HG03571 (cell line): ENCODE results near the gene PNP.
"Not testable (repeated sequence)": the region's sequence is repeated elsewhere in the genome, so short reads cannot be mapped to it uniquely, and the experiment has no call there.

Source experiments
- ATAC-seq: cut with Tn5 transposase; IDR thresholded peaks from one replicate; pipeline ENCODE4 v1.9.1; 2021; ENCODE audit not compliant: unreplicated experiment

The PNP gene

GRCh38 chr14:20489093-20489994 is 20.1 kb downstream of the PNP start:
- ATAC-seq = no peak

DNA sequence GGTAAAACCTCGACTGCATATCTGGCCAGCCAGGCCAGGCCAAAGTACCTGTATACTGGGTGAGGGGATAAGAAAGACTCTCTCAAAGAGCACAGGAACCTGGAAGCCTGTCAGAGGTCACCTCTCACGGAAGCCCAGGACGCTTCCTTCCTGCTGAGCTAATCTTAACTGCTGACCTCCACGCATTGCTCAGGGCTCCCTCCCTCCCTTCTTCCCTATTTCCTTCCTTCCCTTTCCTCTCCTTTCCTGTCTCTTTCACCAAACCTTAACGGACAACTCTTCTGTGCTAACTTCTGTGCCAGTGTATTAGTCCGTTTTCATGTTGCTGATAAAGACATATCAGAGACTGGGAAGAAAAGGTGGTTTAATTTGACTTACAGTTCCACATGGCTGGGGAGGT is 21.4 kb downstream of the PNP start:
- no peak for ATAC-seq

GRCh38 chr14:20492486-20492885 is 23.3 kb downstream of the PNP start:
- ATAC-seq = no peak

DNA sequence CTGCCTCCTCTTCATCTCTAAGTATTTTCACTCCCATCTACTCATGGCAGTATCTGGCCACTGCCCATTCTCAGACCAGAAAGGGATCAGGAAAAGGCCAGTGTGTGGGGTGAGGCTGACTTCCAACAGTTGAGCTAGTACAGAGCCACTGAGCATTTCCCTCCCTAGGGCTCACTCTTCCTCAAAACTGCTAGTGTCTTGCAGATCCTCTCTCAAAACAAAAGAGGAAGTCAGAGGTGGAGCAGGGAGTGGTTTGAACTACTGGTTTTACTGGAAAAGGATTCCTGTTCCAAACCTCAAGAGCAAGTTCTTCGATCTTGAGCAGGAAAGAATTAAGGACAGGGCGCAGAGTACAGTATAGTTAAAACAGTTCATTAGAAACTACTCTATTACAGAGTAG is 24.4 kb downstream of the PNP start:
- ATAC-seq = no peak

GRCh38 chr14:20494935-20495766 is 25.9 kb downstream of the PNP start:
- ATAC-seq = no peak

GRCh38 chr14:20498622-20499021 is 29.4 kb downstream of the PNP start:
- ATAC-seq = no peak

DNA sequence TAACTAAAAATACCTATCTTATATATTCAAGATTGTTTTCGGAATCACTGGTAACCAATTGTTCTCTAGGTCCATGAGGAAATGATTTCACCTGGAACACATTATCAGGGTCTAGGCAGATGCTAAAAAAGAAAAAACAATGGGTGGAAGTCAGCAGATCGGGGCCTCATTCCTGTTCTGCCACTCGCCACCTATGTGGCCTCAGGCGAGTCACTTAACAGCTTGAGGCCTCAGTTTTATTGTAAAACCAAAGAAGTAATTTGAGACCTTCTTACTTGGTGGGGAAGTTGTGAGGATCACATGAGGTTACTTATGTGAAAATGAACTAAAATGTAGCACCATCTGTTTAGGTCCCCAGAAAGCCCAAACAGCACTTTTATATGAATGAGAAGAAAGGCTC is 29.9 kb downstream of the PNP start:
- ATAC-seq = no peak

DNA sequence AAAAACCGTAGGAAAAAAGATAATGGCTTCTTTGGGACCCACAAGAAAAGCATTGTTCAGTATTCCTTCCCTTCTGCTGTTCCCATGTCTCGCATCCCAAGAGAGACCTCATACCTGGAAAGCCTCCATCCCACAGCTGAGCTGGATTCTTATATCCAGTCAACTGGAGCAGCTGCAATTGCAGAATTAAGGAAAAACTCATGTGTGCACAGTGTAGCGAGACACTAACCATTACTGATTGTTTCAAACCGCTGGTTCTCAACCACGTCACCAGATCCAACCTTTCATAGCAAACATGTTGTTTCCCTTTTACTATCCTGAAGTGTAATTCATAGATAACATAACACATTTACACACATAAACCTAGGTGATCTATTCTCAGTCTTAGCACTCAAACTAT is 30.7 kb downstream of the PNP start:
- no peak for ATAC-seq

GRCh38 chr14:20501346-20501745 is 32.1 kb downstream of the PNP start:
- no peak for ATAC-seq

- no peak for ATAC-seq
These were observed 34.7 kb downstream of the PNP start for GRCh38 chr14:20503898-20504297.

DNA sequence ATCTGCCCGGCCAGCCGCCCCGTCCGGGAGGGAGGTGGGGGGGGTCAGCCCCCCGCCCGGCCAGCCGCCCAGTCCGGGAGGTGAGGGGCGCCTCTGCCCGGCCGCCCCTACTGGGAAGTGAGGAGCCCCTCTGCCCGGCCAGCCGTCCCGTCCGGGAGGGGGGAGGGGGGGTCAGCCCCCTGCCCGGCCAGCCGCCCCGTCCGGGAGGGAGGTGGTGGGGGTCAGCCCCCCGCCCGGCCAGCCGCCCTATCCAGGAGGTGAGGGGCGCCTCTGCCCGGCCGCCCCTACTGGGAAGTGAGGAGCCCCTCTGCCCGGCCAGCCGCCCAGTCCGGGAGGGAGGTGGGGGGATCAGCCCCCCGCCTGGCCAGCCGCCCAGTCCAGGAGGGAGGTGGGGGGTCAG is 37.1 kb downstream of the PNP start:
- ATAC-seq = not testable (repeated sequence)

DNA sequence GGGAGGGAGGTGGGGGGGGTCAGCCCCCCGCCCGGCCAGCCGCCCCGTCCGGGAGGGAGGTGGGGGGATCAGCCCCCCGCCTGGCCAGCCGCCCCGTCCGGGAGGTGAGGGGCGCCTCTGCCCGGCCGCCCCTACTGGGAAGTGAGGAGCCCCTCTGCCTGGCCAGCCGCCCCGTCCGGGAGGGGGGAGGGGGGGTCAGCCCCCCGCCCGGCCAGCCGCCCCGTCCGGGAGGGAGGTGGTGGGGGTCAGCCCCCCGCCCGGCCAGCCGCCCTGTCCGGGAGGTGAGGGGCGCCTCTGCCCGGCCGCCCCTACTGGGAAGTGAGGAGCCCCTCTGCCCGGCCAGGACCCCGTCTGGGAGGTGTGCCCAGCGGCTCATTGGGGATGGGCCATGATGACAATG is 37.5 kb downstream of the PNP start:
- not testable (repeated sequence) for ATAC-seq

DNA sequence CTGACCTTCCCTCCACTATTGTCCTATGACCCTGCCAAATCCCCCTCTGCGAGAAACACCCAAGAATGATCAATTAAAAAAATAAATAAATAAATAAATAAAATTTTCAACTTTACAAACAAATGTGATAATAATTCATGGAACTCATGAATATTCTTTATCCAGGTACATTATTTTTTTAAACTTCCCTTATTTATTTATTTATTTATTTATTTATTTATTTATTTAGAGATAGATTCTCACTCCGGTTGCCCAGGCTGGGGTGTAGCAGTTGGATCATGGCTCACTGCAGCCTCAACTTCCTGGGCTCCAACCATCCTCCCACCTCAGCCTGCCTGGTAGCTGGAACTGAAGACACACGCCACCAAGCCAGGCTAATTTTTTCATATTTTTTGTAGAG is 38.3 kb downstream of the PNP start:
- not testable (repeated sequence) for ATAC-seq

DNA sequence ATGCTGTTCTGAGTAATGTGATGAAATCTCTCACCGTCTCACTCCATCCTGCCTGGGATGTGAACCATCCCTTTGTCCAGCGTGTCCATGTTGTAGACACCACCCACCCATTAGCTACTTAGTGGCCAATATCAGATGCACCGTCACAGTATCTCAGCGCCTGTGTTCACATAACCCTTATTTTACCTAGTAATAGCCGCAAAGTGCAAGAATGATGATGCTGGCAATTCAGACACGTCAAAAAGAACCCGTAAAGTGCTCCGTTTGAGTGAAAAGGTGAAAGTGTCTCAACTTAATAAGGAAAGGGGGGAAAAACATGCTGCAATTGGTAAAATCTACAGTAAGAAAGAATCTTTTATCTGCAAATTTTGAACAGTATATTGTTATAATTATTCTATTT is 39.2 kb downstream of the PNP start:
- no peak for ATAC-seq

DNA sequence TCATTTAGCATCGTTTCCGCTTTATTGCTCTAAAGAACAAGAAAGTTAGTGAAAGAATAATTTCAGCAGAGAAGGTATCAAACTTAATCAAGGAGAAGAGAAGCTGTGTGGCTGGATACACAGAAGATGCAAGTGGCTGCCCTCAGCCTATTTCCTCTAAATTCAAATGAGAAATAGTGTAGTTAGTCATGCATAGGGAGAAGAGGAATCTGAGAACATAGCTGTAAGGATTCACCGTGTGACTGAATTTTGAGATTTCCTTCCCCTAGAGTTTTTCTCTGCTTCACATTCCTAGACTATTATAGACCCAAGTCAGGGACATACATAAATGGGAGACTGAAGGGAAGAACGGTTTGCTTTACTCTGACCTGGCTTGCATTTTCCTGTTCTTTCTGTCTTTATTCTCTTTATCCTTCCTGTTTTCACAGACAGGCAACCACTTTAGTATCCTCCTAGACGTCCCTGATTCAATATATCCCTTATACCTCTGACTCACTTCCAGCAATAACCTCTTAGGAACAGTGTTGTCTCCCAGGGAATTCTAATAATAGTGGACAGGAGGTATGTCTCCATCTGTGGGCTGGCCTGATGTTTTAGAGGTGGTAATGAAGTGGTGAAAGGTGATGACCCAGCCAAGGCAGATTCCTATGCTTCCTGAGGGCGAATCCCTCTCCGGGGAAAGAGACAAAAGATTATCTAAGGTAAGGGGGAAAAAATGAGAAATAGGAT is 43.1 kb downstream of the PNP start:
- no peak for ATAC-seq

DNA sequence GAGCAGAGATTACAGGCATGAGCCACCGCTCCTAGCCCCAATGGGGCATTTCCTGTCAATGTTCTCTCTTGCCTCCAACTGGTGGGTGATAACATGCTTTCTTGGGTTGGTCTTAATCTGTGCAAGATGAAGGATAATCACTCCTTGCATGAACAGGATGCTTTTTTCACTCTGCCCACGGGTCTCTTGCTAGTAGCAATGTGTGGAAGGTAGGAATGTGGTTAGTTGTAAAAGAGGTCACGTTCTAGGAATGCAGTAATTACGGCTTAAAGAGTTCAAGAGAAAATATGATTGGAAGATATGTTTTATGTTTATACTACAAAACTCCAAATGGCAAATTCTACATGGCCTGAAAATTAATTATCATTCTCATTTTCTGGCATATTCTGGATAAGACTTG is 46.6 kb downstream of the PNP start:
- ATAC-seq = no peak

GRCh38 chr14:20516921-20517320 is 47.7 kb downstream of the PNP start:
- no peak for ATAC-seq

- no peak for ATAC-seq
These were observed 53.1 kb downstream of the PNP start for GRCh38 chr14:20522332-20522731.

GRCh38 chr14:20524027-20524426 is 54.8 kb downstream of the PNP start:
- ATAC-seq = no peak
